Measurements from ENCODE around the gene MYLK2.
"Not testable (repeated sequence)": the region's sequence is repeated elsewhere in the genome, so short reads cannot be mapped to it uniquely, and the experiment has no call there.

The MYLK2 gene

GRCh38 chr20:31815408-31816188 lies 3.6 kb upstream of the MYLK2 start:
- no peak for DNase-seq (ENCODE audit: low read depth in 2 of 2)

GRCh38 chr20:31816221-31816620 lies 2.9 kb upstream of the MYLK2 start:
- DNase-seq (ENCODE audit: low read depth in 2 of 2) = no peak

GRCh38 chr20:31817461-31817860 lies 1.7 kb upstream of the MYLK2 start:
- DNase-seq (ENCODE audit: low read depth in 2 of 2) = no peak

- DNase-seq (ENCODE audit: low read depth in 2 of 2) = no peak
Observed at GRCh38 chr20:31818376-31818908, 714 bp upstream of the MYLK2 start.

GRCh38 chr20:31820228-31820627 lies 1.1 kb downstream of the MYLK2 start:
- no peak for DNase-seq (ENCODE audit: low read depth in 2 of 2)

GRCh38 chr20:31821427-31821826 lies 2.3 kb downstream of the MYLK2 start:
- DNase-seq (ENCODE audit: low read depth in 2 of 2) = no peak

GRCh38 chr20:31822421-31823330 lies 3.5 kb downstream of the MYLK2 start:
- DNase-seq (ENCODE audit: low read depth in 2 of 2) = peak; percentile 59 to 66

GRCh38 chr20:31823360-31824124 lies 4.4 kb downstream of the MYLK2 start:
- no peak for DNase-seq (ENCODE audit: low read depth in 2 of 2)

GRCh38 chr20:31824125-31824485 lies 4.9 kb downstream of the MYLK2 start:
- DNase-seq (ENCODE audit: low read depth in 2 of 2) = no peak

GRCh38 chr20:31824554-31825313 lies 5.6 kb downstream of the MYLK2 start:
- DNase-seq (ENCODE audit: low read depth in 2 of 2) = no peak

- DNase-seq (ENCODE audit: low read depth in 2 of 2) = no peak
Observed at GRCh38 chr20:31826074-31826473, 6.9 kb downstream of the MYLK2 start.

- no peak for DNase-seq (ENCODE audit: low read depth in 2 of 2)
Observed at GRCh38 chr20:31827059-31827458, 7.9 kb downstream of the MYLK2 start.

- DNase-seq (ENCODE audit: low read depth in 2 of 2) = not testable (repeated sequence)
Observed at GRCh38 chr20:31828016-31828415, 8.9 kb downstream of the MYLK2 start.

- no peak for DNase-seq (ENCODE audit: low read depth in 2 of 2)
Observed at GRCh38 chr20:31829731-31830130, 10.6 kb downstream of the MYLK2 start.

- no peak for DNase-seq (ENCODE audit: low read depth in 2 of 2)
Observed at GRCh38 chr20:31830406-31830981, 11.3 kb downstream of the MYLK2 start.

GRCh38 chr20:31831211-31831610 lies 12.1 kb downstream of the MYLK2 start:
- DNase-seq (ENCODE audit: low read depth in 2 of 2) = no peak

GRCh38 chr20:31831771-31832306 lies 12.7 kb downstream of the MYLK2 start:
- DNase-seq (ENCODE audit: low read depth in 2 of 2) = no peak

- peak; percentile 43 to 63 for DNase-seq (ENCODE audit: low read depth in 2 of 2)
Observed at GRCh38 chr20:31833130-31833930, 14.2 kb downstream of the MYLK2 start.

- no peak for DNase-seq (ENCODE audit: low read depth in 2 of 2)
Observed at GRCh38 chr20:31833931-31834521, 14.9 kb downstream of the MYLK2 start.
